ENCODE data around the gene MAP1LC3B2. TPM values are rescaled to one million over a fixed set of nuclear protein-coding genes. Genes with fewer than 3 reads are reported as not detected.

Gene MAP1LC3B2
- total RNA-seq, 2 donors from 2014 or later: 1.9 to 2.6 TPM

DNA sequence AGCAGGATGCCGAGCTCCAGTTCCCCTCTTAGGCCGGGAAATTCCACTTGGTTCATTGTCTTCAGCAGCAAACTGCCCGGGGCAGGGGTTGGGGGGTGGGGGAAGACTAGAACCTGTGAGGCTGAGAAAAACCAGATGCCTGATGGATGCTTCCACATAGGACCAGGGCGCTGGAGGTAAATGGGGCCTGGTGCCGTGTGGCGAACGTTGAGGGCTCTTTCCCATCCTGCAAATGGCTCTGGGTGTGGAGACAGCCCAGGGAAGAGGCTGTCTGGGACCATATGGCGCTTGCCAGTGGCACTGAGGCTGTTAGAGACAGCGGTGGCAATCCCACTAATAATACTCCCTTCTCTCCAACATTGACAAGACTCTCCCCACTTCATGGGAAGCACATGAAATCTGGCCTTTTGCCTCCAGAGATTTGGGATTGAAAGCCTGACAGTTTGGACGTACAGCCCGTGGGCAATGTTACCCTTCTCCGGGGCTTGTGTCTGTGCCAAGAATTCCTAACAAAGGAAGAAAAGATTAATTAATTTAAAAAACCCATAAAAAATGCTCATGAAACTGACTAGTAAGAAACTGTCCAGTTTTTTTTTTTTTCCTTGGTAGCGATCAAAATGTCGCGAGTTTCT is 44.5 kb downstream of the MAP1LC3B2 start:
- intact Hi-C loops (cut with DNase I, micrococcal nuclease): loop anchor here (10.0 kb wide), 3 partner anchors 319 to 609 kb away; no protein-coding TSS in a partner anchor
- ATAC-seq: no peak
- DNase-seq: no peak

DNA sequence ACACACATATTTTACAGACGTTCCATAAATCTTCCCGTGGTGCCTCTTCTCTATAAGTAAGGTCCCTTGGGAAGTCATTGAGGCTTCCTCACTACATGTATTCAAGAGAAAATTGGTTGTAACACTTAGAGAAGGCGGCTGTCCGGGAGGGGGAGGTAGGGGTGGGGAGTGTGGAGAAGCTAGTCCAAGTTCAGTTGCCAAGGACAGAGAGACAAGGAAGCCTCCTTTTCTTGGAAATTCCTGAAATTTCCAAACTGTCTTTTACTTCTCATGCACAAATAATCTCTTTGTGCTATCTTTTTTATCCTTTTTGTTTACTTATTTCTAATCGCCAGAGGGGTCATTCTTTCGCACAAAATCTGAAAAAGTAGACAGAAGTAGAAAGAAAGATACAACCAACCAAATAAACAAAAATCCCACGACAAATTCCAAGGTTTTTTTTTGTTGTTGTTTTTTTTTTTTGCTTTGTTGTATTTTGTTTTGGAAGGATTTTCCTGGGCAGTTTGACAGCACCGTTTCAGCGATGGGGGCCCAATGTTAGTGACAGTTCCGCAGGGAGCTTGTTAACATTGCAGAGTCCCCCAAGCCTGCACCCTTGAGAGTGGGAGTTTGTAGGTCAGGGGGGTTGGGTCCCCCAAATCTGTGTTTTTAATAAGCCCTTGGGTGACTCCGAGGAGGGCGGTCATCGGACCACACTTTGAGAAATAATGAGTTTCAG is 45.2 kb downstream of the MAP1LC3B2 start:
- ATAC-seq (no peak), DNase-seq (no peak)
- intact Hi-C loops (cut with DNase I, micrococcal nuclease): loop anchor here (10.0 kb wide), 3 partner anchors 320 to 610 kb away; no protein-coding TSS in a partner anchor

DNA sequence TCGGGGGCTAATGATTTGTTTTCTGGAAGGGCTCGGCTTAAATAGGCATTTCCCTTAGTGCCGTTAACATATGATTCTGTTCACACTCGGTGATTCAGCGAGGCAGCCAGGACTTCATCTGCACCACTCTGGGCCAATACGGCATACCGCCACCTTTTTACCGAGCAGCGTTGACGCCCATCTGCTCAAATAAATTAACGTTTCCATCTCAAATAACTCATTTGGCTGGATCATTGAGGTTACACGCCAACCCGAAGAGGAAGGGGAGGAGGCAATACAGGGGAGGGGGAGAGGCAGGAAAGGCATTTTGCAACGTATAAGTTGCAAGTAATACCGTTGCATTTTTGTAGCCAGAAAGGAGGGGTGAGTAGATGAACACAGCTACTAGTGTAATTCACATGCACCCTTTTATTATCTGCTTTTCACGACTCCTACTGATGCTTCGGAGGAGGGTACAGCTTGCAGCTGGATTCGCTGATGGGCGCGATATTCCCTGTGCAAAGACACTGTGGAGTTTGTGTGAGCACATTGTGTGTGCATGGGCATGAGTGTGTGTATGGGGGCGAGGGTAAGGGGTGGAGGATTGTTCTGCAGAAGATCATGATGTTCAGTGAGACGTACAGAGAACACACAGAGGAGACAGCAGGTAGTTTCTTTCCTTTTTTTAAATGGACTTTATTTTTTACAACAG is 45.9 kb downstream of the MAP1LC3B2 start:
- no peak for ATAC-seq
- intact Hi-C loops (cut with DNase I, micrococcal nuclease): loop anchor here (10.0 kb wide), 3 partner anchors 320 to 610 kb away; no protein-coding TSS in a partner anchor
- no peak for DNase-seq

DNA sequence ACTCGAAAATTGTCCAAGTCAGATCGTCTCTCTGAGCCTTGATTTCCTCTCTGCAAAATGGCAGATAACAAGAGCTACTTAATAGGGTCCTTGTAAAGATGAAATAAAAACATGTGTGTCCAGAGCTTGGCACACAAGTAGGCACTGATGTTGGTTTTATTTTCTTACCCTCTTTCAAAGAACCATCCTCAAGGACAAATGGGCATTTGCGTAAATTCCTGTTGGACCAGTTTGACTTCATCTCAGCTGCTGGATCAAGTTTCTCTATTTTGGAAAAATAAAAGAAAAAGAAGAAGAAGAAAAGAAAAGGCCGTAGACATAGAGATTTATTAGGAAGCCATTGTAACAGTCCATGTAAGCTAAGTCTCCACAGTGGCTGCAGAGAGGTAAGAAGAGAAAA is 47.2 kb downstream of the MAP1LC3B2 start:
- intact Hi-C loops (cut with DNase I, micrococcal nuclease): loop anchor here (10.0 kb wide), 3 partner anchors 322 to 612 kb away; no protein-coding TSS in a partner anchor
- ATAC-seq (no peak), DNase-seq (no peak)

DNA sequence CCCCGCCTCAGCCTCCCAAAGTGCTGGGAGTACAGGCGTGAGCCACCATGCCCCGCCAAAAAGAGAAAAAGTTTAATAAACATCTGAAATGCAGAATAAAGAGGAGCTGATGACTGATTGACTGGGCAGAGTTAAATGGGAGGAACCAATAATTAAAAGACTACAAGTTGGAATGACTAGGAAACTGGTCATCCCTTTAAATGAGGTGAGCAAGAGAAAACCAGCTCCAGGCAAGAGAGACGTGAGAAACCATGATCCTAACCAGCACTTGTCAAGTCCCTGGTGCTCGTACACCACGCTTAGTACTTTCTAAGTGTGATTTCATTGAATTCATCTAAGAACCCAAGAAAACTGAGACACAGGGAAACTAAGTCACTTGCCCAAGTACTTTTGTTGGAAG is 47.9 kb downstream of the MAP1LC3B2 start:
- ATAC-seq: no peak
- DNase-seq: no peak
- intact Hi-C loops (cut with DNase I, micrococcal nuclease): loop anchor here (10.0 kb wide), 3 partner anchors 322 to 612 kb away; no protein-coding TSS in a partner anchor

DNA sequence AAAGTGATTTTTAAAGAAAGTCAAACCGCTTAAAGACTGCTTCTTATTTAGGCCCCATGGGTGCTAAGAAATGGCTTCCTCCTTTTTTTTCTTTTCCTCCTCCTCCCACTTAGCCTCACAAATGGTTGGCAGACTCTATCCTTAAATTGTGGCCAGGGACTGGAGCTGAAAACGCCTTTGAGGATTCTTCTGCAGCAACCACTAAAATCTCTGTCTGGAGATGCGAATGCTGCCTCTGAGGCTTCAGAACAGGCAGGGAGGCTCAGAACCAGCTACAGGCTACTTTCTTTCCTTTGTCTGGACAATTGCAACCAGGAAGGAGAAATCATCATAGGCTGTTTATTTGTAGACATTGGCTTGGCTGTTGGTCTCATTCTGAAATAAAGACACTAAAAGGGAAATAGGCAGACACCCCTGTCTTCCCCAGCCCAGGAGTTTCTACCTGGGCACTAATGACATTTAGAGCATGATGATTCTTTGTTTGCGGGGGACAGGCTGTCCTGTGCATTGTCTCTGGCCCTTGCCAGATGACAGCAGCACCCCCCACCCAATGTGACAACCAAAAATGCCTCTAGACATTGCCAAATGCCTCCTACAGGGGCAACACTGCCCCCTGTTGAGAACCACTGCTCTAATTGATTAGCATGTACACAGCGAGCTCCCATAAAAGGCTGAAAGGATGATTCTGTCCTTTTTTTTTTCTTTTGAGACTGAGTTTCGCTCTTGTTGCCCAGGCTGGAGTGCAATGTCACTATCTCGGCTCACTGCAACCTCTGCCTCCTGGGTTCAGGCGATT is 50.3 kb downstream of the MAP1LC3B2 start:
- peak in 1 of 2 donors; percentile 29 for DNase-seq
- intact Hi-C loops (cut with DNase I, micrococcal nuclease): loop anchor here (10.0 kb wide), 3 partner anchors 325 to 615 kb away; no protein-coding TSS in a partner anchor
- peak; percentile 32 for ATAC-seq

DNA sequence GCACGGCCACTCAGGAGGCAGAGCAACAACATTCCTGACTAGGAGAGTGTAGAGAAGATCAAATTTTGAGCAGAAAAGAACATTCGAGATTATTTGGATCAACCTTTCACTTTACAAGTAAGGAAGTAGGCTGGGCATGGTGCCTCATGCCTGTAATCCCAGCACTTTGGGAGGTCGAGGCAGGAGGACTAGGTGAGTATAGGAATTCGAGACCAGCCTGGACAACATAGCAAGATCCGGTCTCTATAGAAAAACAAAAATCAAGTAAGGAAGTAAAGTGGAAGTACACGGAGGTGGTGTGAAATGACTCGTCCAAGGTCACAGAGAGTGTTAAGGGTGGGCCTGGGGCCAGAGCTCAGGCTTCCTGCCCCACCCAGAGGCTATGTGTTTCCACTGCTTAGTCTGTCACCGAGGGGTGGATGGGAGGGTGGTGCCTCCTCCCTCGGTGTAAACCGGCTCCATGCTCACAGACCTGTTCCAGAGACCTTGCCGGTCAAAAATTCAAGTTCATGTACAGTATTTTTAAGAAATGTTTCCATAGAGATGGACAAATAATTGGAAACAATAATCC is 51.9 kb downstream of the MAP1LC3B2 start:
- DNase-seq (no peak), ATAC-seq (peak; percentile 67)
- intact Hi-C loops (cut with DNase I, micrococcal nuclease): no loop called here

DNA sequence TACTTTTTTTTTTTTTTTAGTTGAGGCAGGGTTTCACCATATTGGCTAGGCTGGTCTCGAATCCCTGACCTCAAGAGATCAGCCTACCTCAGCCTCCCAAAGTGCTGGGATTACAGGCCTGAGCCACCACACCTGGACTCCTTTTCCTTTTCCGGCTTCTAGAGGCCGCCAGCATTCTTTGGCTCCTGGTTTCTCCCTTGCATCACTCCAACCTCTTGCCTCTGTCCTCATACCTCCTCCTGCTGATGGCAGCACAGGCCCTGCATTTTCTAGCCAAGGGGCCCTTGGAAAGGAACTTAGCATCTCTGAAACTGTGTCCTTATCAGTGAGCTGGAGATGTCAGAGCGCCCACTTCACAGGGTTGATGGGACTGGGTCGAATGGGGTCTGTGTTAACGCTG is 53.3 kb downstream of the MAP1LC3B2 start:
- ATAC-seq (no peak), DNase-seq (no peak)

DNA sequence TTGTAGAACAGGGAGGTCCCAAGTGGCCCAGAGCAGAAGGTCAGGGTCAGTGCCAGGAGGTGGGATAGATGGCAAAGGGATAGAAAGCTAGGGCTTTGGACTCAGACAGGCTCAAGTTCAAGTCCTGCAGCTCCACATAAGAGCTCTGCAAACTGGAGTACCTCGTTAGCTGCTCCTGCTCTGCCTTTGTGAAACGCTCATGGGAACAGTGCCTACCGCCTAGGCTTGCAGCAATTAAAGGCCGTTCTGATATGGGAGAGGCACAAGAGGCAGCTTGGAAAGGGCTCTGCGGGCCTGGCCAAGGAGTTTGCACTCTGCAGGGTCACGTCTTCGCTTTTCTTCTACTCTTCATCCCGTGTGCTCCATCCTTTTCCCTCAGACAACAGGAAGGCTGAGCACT is 54.1 kb downstream of the MAP1LC3B2 start:
- intact Hi-C loops (cut with DNase I, micrococcal nuclease): no loop called here
- DNase-seq (no peak), ATAC-seq (no peak)

More for the DNA sequence above, 53.3 kb downstream of the MAP1LC3B2 start:
- intact Hi-C loops (cut with DNase I, micrococcal nuclease): no loop called here

DNA sequence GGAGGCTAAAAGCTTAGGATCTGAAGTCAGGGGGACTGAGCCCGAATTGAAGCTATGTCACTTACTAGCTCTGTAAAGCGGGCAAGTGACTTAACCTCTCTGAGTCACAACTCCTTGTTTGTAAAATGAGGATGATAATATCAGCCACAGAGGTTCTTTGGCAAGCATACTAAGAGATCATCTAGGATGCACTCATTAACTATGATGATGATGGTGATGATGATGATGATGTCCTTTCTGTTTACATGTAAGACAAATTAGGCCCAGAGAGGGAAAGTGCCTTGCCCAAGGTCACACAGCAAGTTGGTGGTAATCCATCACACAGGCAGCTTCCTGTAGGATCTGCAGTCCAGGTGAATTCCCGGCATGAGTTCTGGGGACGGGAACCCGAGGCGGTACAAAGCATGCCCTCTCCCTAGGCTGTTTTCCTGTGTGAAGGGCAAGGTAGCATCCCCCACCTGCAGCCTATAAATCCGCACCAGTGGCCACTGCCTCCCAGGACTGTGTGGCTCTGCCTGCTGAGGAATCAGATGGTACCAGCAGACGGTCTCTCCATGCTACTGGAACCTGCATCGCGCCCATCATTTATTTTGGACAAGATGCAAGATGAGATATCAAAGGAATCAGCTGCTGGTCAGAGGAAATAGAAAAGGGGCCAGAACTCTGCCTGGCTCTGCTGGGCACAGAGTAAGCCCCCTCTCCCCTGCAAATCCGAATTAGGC is 55.2 kb downstream of the MAP1LC3B2 start:
- intact Hi-C loops (cut with DNase I, micrococcal nuclease): no loop called here
- DNase-seq: no peak
- ATAC-seq: no peak

DNA sequence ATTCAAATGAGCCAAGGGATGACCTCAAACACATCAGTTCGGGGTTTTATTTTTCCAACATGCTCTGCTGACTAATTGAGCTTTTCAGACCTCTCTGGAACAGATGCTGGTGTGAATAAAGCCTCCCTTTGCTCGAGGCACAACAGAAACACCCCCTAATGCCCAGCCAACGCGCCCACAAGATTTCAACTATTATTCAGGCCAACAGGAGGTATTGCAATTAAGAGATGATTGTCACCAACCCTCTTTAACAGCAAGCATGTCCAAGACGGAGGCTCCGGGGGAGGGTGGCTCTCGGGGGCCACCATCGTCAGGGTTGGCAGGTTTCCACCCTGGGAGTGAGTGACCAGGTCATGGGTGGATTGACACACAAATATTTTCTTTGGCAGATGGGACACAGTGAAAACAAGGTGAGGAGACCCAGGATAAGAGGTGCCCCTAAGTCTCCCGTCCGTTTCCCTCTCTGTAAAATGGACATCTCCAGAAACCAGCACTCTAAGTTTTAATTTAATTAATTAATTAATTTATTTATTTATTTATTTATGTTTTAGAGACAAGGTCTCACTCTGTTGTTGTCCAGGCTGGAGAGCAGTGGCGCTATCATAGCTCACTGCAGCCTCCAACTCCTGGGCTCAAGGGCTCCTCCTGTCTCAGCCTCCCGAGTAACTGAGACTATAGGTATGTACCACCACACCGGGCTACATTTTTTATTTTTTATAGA is 56.1 kb downstream of the MAP1LC3B2 start:
- ATAC-seq: no peak
- no peak for DNase-seq
- intact Hi-C loops (cut with DNase I, micrococcal nuclease): no loop called here

DNA sequence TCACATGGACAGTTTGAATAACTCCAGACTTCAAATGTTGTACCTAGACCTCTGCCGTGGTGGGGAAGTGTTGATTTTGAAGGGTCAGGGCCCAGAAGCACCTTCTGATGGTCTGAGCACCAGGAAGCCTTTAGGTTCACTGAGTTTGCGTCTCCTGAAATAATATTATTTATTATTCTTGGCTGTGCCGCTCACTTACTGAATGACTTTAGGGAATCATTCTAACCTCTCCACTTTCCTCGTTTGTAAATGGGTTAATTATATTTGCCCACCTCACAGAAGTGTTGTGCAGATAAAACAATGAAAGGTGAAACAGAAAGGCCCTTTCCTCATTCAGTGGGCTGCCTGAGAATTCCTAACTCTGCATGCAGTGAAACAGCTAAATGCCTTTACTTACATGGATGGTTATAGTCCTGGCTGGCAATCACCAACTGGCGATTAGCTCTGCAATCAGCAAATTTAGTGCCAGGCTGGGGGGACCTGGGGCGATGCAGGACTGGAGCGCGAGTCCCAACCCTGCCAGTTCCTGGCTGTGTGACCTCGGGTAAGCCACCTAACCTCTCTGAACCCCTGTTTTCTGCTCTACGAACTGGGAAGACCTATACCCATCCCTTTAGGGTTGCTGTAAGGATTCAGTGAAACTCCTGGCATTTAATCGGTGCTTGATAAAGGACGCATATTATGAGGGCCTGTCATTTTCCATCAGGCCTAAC is 57.5 kb downstream of the MAP1LC3B2 start:
- DNase-seq (no peak), ATAC-seq (no peak)
- intact Hi-C loops (cut with DNase I, micrococcal nuclease): no loop called here

DNA sequence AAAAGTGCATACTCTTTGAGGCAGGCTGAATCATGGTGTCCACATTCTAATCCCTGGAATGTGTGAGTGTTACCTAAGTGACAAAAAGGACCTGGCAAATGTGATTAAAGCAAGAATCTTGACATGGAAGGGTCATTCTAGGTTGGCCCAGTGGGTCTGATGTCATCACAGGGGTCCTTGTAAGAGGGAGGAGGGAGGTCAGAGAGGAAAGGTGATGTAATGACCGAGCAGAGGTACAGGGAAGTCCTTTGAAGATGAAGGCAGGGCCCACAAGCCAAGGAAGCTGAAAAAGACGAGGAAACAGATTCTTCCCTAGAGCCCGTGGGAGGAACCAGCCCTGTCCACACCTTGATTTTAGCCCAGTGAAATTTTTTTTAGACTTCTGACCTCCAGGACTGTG is 60.1 kb downstream of the MAP1LC3B2 start:
- no peak for ATAC-seq
- DNase-seq: no peak
- intact Hi-C loops (cut with DNase I, micrococcal nuclease): no loop called here

DNA sequence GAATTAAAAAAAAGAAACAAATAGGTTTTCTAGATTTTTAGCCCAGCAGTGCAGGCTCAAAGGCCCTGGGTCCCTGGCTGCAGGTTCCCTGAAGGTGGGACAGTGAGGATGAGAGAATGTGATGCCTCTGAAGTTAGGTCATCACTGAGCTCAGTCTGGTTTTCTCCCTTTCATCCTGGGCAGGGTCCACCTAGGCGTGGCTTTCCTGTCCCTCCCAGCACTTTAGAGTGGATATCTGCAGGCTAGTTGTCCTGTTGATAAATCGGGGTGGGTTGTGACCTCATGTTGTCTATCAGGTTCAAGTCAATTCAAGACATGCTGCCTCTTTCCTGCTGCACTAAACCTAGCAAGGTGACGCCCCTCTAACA is 60.9 kb downstream of the MAP1LC3B2 start:
- ATAC-seq (peak; percentile 32), DNase-seq (no peak)
- intact Hi-C loops (cut with DNase I, micrococcal nuclease): no loop called here

DNA sequence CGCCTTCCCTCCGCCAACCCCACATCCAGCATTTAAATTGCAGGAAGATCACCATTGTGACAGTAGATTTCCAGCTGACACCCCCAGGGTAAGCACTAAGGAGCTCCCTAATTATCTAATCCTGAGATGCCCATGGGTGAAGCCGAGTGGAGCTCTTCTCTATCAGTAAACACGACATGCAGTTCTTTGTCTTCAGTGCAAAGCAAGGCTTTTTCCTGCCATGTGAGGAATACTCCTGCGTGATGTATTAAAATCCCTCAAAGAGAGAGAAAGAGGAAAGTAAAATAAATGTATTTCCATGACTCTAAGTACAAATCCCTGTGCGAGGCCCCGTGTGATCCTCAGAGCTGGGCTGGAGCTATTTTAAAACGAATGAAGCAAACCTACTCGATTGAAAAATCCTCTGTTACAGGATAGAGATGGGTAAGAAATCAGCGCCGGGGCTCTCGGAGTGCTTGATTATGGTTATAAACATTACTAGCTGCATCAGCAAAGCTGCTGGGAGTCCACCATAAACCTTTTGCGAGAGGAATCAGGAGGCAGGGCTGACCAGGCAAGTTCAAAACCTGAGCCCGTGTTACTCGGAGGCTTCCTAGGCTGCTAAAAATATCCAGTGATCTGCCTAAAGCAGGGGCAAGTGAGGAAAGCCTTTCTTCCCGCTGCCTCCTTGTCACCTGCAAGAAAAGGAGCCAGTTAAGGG is 61.5 kb downstream of the MAP1LC3B2 start:
- intact Hi-C loops (cut with DNase I, micrococcal nuclease): no loop called here
- DNase-seq (no peak), ATAC-seq (peak; percentile 44)

DNA sequence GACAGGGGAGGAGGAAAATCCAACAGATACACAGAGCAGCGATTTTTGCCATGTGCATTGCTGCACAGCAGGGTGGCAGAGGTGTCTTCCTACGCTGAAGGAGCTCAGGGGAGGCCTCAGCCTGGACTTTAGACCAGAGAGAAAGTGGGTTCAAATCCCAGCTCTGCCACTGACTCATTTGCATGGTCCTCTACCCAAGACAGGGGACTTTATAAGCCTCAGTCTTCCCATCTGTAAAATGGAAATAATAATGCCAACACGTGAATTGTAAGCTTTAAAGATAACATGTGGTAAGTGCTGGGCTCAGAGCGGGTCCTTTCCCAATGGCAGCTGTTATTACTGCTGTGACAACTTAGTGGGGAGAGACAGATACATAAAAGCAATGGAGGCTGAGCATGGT is 62.0 kb downstream of the MAP1LC3B2 start:
- ATAC-seq (no peak), DNase-seq (no peak)
- intact Hi-C loops (cut with DNase I, micrococcal nuclease): no loop called here

All from left colon (tissue), 2 donors.